GM18907 (cell line): ENCODE measurements around the gene RTP5.

Source experiments
- ATAC-seq: cut with Tn5 transposase; IDR thresholded peaks from one replicate; pipeline ENCODE4 v1.9.1; 2021; ENCODE audit warnings: mild to moderate bottlenecking, moderate library complexity; ENCODE audit not compliant: unreplicated experiment

The RTP5 gene

DNA sequence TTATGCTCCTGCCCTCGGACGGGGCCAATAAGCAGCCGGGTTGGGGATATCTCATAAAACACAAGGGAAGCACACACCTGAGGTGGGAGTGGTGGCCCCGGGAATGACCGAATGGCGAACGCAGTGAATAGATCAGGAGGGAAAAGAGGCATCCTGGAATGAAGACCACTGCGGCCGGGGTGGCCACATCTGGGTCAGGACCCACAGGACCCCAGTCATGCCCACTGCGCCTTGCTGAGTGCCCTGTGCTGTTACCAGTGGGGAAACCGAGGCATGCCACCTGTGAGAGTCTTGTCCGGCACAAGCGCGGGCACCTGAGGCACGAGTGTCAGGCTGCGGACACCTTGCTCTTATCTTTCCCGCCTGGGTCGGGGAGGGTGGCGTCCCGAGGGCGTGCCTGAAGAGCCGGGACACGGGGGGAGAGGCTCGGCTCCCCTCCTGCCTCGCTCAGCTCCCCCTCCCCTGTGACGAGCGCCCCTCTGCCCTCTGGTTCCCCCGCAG lies 12.4 kb upstream of the RTP5 start:
- no peak for ATAC-seq

DNA sequence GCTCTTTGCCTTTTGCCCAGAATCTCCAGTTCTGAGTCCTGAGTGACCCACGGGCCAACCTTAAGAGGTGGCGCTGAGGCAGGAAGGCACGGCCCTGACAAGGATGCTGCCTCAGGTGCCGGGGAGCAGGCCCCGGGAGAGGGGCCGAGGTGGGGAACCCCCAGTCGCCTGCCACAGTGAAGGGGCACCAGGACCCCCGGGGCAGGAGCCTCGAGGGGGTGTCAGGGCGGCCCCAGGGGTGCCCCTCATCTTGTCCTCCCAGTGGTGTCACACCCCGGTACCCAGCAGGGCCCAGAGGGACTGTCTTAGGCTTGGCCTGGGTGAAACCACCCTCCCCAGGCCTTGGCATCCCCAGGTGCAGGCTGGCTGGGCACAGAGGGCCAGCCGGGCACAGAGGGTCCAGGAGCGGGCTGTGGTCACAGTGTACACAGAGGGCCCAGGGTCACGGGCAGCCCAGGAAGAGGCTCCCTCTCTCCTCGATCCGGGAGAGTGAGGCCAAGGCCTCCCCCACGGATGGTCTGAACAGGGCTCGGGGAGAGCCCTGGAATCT lies 11.9 kb upstream of the RTP5 start:
- no peak for ATAC-seq

DNA sequence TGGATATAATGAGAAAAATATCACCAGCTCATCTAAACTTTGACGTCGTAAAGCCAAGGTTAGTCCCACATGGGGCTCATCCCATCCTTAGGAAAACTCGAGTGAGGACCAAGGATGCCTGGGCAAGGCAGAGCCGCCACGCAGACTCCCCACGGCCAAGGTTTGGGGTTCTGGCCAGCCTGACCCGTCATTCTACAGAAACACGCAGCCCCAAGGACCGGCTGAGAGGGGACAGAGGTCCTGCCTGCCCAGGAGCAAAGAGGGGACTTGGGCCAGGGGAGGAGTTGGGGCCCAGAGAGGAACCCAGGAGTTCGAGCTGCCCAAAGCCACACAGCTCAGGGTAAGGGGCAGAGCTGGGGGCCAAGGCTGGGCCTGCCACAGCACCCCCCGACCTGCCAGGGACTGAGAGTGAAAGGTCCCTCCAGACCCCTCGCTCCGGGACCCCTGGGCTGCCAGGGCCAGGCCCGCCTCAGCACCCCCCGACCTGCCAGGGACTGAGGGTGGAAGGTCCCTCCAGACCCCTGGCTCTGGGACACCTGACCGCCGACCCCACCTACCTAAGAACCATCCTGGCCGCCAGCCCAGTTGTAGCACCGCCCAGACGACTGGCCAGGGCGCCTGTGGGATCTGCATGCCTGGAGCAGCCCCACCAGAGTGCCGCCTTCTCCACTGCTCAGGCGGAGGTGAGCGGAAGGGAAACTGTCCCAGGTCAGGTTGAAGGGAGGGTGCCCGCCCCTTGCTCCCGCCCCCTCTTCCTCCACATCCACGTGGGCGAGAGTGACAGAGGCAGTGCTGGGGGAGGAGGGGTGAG lies 11.1 kb upstream of the RTP5 start, which contains the start of gene PDCD1:
PDCD1 (minus strand) TSS at position 689 of the 811 bp plus-strand sequence; CDS start at position 633, 56 bp downstream.
- peak; percentile 37 for ATAC-seq

- ATAC-seq: peak; percentile 25
Measured at GRCh38 chr2:241859017-241859435, 10.5 kb upstream of the RTP5 start.

DNA sequence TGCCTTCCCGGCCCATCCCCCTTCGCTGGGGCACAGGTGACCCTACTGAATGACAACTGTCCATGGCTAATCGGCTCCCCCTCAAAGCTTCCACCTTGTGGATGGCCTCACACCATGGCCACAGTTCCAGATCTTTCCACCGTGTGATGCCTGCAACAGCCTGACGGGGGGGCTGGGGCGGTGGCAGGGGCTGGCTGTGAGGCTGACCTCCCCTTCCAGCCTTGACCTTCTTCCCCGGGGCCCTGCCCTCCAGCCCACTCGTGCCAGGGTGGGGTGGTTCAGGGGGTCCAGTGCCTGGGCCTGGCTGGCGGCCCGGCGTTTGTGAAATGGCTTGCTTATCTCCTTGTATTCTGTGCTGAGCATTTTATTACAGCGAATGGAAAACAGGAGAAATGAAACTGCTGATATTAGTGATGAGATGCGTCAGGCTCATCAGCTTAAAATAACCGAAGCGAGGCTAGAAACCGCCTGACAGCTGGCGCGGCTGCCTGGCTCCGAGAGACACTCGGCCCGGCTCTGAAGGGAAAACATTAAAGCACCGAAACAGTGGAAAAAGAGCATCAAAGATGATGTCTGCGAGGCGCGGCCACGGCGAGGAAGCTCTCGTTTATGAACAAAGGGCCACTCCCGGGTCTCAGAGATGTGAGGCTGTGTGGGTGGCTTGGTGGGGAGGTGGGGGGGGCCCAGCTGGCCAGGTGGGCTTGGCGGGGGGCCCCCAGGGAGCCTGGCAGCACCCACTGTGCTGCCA lies 9.9 kb upstream of the RTP5 start:
- ATAC-seq: peak; percentile 53

DNA sequence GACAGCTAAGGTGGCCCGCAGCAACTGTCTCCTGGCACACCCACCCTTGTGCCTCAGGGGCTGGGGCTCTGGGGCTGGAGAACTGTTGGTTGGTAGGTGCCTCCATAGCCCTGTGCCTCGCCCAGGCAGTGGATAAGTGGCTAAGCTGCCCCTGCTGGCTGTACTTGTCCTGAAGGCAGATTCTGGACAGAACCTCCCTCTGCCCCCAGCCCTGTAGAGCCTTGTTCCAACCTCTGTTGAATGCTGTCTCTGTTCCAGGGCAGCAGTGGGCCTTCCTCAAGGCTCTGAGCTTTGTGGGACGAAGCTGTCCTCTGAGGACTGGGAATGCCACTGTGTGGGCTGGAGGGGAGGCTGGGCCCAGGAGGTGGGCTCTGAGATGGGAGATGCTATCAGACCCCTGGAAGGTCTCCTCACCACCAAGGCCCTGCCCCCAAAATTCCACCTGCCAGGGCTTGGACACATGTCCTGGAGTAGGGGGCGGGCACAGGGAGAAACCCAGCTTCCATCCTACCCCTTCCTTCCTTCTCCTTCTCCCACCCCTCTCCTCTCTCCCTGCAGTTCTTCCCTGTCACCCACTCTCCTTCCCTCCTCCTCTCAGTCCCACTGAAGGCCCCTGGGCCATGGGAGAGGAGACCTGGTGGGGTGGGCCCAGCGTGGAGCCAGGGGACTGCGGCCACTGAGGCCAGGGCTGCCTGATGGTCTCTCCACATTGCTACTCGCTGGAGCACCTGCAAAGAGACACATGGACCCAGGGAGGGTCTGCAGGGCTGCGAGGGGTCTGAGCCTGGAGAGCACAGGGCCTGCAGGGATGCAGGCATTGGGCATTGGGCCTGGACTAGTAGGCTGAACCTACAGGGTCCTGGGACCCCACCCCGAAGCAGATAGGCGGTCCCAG lies 9.1 kb upstream of the RTP5 start:
- ATAC-seq: peak; percentile 13

- no peak for ATAC-seq
Measured at GRCh38 chr2:241861264-241861663, 8.3 kb upstream of the RTP5 start.

DNA sequence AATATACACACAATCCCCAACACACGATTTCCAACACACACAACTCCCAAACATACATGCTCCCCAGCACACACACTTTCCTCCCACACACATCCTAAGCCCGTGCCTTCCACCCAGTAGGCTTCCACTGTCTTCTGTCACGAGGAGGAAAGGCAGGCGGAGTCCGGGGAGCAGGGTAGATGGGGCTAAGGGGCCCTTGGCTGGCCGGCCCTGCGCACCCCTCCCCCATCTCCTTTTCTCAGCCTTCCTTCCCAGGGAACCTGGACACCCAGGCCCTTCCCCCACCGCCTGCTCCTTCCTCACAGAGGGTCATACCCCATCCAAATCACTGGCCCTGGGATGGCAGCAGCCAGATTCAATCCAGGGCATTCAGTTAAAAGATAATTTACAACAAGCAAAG lies 7.4 kb upstream of the RTP5 start:
- no peak for ATAC-seq

DNA sequence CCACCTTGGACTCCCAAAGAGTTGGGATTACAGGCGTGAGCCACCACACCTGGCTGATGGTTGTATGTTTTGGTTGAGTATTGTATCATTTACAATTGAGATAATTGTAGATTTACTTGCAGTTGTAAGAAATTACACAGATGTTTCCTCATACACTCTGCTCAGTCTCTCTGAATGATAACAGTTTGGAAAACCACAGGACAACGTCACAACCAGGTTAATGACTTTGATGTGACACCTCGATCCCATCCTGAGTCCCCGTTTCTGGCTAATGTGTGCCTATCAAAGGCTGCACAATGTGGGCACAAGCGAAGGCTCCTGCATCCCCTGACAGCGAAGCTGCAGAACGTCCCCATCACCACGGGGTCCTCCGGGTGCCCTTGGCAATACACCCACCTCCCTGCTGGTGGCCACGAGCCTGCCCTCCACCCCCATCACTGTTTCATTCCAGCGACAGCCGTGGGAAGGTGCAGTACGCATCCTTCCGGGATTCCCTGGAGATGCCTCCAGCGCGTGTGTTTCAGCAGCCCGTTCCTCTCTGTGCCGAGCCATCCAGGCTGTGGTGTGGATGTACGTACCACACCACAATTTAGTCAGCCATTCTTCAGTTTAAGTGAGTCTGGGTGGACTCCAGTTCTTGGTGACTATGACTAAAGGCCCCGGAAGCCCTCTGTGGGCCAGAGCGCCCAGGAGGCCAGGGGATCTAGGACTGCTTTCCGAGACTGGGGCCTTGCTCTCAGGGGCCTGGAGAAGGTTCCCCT lies 6.6 kb upstream of the RTP5 start:
- ATAC-seq: no peak

DNA sequence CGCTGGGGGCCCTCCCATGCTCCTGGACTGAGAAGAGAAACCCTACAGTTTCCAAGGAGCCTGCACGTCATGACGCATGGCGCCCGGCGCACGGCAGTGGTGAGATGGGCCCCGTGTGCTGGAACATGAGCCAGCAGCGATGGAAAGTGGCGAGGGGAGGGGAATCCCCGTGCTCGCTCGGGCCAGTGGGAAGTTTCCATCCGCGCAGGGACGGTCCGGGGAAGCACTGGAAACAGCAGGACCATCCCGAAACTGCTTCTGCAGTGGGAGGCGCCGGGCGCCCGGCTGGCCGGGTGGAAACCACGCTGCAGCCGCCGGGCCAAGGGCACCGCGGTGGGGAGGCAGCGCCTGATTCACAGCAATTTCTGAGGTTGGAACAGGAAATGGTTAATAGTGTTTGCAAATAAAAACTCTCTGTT lies 6.0 kb upstream of the RTP5 start:
- no peak for ATAC-seq

- ATAC-seq: no peak
Measured at GRCh38 chr2:241864168-241864849, 5.2 kb upstream of the RTP5 start.

- ATAC-seq: no peak
Measured at GRCh38 chr2:241864850-241865213, 4.7 kb upstream of the RTP5 start.

- ATAC-seq: no peak
Measured at GRCh38 chr2:241865416-241865956, 4.0 kb upstream of the RTP5 start.

DNA sequence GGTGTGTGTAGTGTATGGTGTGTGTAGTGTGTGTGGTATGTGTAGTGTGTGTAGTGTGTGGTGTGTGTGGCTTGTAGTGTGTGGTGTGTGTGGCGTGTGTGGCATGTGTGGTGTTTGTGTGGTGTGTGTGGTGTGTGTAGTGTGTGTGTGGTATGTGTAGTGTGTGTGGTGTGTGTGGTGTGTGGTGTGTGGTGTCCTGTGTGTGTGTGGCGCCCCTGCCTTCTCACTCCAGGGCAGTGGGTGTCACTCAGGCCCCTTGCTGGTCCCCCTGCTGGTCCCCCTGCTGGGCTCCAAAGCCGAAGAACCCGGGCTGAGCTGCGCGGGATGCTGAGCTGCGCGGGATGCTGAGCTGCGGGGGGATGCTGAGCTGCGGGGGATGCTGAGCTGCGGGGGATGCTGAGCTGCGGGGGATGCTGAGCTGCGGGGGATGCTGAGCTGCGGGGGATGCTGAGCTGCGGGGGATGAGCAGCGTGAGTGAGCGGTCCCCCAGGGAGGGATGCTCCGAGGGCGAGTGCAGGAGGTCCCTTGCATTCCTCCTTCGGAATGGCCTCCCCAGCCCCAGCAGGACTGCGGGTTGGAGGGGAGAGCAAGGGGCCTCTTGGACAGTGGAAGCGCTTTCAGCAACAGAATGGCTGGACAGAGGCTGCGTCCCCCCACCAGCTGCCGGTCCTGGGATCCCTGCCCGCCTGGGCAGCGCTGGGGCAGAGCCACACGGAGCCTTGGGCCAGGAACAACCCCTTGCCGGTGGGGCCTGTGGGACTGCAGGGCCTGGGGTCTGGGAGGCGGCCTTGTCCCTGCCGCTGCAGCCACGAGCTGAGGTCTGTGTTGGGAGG lies 3.4 kb upstream of the RTP5 start:
- no peak for ATAC-seq

DNA sequence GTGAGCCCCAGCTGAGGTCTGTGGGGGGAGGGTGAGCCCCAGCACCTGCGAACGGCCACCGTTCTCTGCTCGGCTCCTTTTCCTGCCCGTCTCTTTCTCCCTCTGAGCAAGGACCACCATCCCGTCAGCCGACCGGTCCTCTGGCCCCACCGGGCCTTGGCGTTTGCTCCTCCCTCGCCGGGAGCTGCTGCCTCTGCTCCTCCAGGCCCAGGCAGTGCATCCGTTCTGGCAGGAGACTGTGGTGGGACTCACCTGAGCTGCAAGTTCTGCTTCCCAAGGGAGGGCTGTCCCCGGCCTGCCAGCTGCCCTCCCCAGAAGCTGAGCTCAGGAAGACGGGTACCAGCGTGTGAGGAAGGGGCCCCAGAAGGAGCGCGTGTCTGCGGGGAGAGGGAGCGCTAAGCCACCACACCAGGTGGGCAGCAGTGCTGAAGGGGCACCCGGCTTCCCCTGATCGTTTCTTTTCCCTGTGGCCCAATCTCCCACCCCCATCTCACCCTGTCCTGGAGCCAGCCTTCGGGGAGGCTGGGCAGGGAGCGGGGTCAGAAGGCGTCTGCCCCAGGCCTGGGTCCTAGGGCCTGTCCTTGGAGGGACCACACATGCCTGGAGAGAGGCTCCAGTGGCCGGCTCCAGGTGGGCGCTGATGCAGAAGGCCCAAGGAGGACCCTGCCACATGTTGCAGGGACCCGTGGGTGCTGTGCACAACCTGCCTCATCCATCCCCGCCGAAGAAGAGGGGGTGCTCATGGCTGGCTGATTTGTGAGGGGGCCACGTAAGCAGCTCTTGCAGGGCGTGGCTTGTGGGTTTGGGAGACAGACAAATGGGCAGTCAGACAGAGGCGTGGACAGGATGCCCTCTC lies 2.5 kb upstream of the RTP5 start:
- ATAC-seq: no peak

- no peak for ATAC-seq
Measured at GRCh38 chr2:241867776-241868420, 1.6 kb upstream of the RTP5 start.

GRCh38 chr2:241868661-241869081 lies 858 bp upstream of the RTP5 start:
- ATAC-seq: no peak
